B cell (primary cell): Measurements from ENCODE around the gene PCDHA7. TPM values are rescaled to one million over a fixed set of nuclear protein-coding genes. Genes with fewer than 3 reads are reported as not detected.
"Not testable (repeated sequence)": the region's sequence is repeated elsewhere in the genome, so short reads cannot be mapped to it uniquely, and the experiment has no call there.

Experiments
- ATAC-seq: fragments of 200-7000 bp; cut with Tn5 transposase; one replicate; pipeline ENCODE4 v1.10.0; 2021; ENCODE audit warnings: low read depth, mild to moderate bottlenecking, moderate number of reproducible peaks, moderate library complexity
- CTCF ChIA-PET: fragments of 350-600 bp; sonication (Branson Sonifier 250); formaldehyde crosslinking; loops from one replicate; lab custom pipeline; 2021; ENCODE audit warnings: antibody characterized with exemption, inconsistent platforms; lab: Charles Lee
- POLR2A ChIA-PET: fragments of 350-600 bp; sonication (Branson Sonifier 250); formaldehyde crosslinking; loops from one replicate; lab custom pipeline; 2021; ENCODE audit warnings: antibody characterized with exemption; lab: Charles Lee
- DNase-seq: peaks from one replicate; pipeline ENCODE4 v3.0.0; 2013
- H2AFZ ChIP-seq: 2 replicates; pipeline ENCODE4 v1.6.1; 2012; ENCODE audit warnings: mild to moderate bottlenecking, low read depth, low read length; ENCODE audit not compliant: insufficient read depth, poor library complexity, severe bottlenecking
- H3K27ac ChIP-seq, 2 donors: 1 replicate in 1 of 2; 2 replicates in 1 of 2; pipeline ENCODE4 v1.5.1; 2012 to 2013; ENCODE audit warnings: low read length in 2 of 2, mild to moderate bottlenecking in 2 of 2, moderate library complexity in 1 of 2
- H3K27me3 ChIP-seq, 4 experiments: fragments of 200-600 bp in 1 of 4; sonication (generic) in 1 of 4; replicated peaks in 1 of 4; 1 replicate in 2 of 4; 2 replicates in 2 of 4; pipeline versions ENCODE4 v1.6.1 to v1.7.0; 2013 to 2016; ENCODE audit warnings: low read length in 3 of 4, mild to moderate bottlenecking in 2 of 4, mixed read lengths in 1 of 4, moderate library complexity in 1 of 4; ENCODE audit not compliant: insufficient read depth in 4 of 4, control insufficient read depth in 3 of 4; ENCODE audit errors: control extremely low read depth in 1 of 4
- H3K36me3 ChIP-seq, 2 experiments: replicated peaks in 1 of 2; 1 replicate in 1 of 2; 2 replicates in 1 of 2; pipeline versions ENCODE4 v1.6.1 to v1.7.1; 2013; ENCODE audit warnings: low read length in 1 of 2; ENCODE audit not compliant: insufficient read depth in 2 of 2, control insufficient read depth in 1 of 2; ENCODE audit errors: control extremely low read depth in 1 of 2, extremely low read depth in 1 of 2
- H3K4me1 ChIP-seq, 2 donors: fragments of 200-600 bp in 1 of 2; sonication (generic) in 1 of 2; 1 replicate in 1 of 2; 2 replicates in 1 of 2; pipeline versions ENCODE4 v1.5.1 to v1.6.1; 2013 to 2017; ENCODE audit warnings: low read length in 2 of 2; ENCODE audit not compliant: control insufficient read depth in 2 of 2, insufficient read depth in 2 of 2
- H3K4me2 ChIP-seq: replicated peaks from 2 replicates; pipeline ENCODE3; 2012; ENCODE audit warnings: mild to moderate bottlenecking, low read depth, low read length; ENCODE audit not compliant: poor library complexity, severe bottlenecking
- H3K4me3 ChIP-seq, 5 experiments: fragments of 200-600 bp in 1 of 5; sonication (generic) in 1 of 5; 1 replicate in 3 of 5; 2 replicates in 2 of 5; pipeline versions ENCODE4 v1.5.1 to v1.7.0; 2011 to 2016; ENCODE audit warnings: low read length in 4 of 5, mild to moderate bottlenecking in 4 of 5, low read depth in 2 of 5, control low read depth in 1 of 5, moderate library complexity in 1 of 5; ENCODE audit not compliant: insufficient read depth in 1 of 5; ENCODE audit errors: control extremely low read depth in 1 of 5, extremely low read depth in 1 of 5
- H3K79me2 ChIP-seq: fragments of 200-600 bp; sonication (generic); one replicate; pipeline ENCODE4 v1.6.0; 2016; ENCODE audit warnings: low read length; ENCODE audit not compliant: control insufficient read depth, insufficient read depth
- H3K9ac ChIP-seq: fragments of 200-600 bp; sonication (generic); 2 replicates; pipeline ENCODE4 v1.6.1; 2017; ENCODE audit warnings: mild to moderate bottlenecking, low read length, moderate library complexity
- H3K9me3 ChIP-seq, 3 donors: one replicate each; pipeline versions ENCODE4 v1.6.1 to v1.7.1; 2013; ENCODE audit warnings: low read length in 2 of 3; ENCODE audit not compliant: control insufficient read depth in 2 of 3, insufficient read depth in 1 of 3; ENCODE audit errors: control extremely low read depth in 1 of 3
- H4K20me1 ChIP-seq: 2 replicates; pipeline ENCODE4 v1.6.0; 2012; ENCODE audit warnings: mild to moderate bottlenecking, low read length; ENCODE audit not compliant: insufficient read depth, control insufficient read depth, poor library complexity, severe bottlenecking
- H3K27ac Mint-ChIP-seq: one replicate; pipeline ENCODE4 v1.8.0; 2021; ENCODE audit warnings: mixed read lengths
- H3K27me3 Mint-ChIP-seq: one replicate; pipeline ENCODE4 v1.8.0; 2021; ENCODE audit warnings: mixed read lengths
- H3K4me1 Mint-ChIP-seq: one replicate; pipeline ENCODE4 v1.8.0; 2021; ENCODE audit warnings: mixed read lengths
- H3K4me3 Mint-ChIP-seq: one replicate; pipeline ENCODE4 v1.8.0; 2021; ENCODE audit warnings: mixed read lengths
- H3K9me3 Mint-ChIP-seq: one replicate; pipeline ENCODE4 v1.8.0; 2022; ENCODE audit warnings: mixed read lengths; ENCODE audit not compliant: insufficient read depth
- CTCF ChIP-seq: fragments of 200-600 bp; IDR thresholded peaks from one replicate; pipeline ENCODE4 v1.8.0; 2022; ENCODE audit warnings: antibody characterized with exemption, mild to moderate bottlenecking
- EZH2 ChIP-seq: IDR thresholded peaks from 2 replicates; pipeline ENCODE4 v1.6.1; 2012; ENCODE audit warnings: borderline replicate concordance, low read depth, mild to moderate bottlenecking, moderate library complexity, low read length; ENCODE audit not compliant: insufficient read depth, poor library complexity, severe bottlenecking
- WGBS: methylation state at CpG from one replicate; pipeline ENCODE4 v1.1.5; 2013; ENCODE audit warnings: missing lambda C conversion rate; ENCODE audit not compliant: insufficient coverage; 5-methylcytosine and 5-hydroxymethylcytosine counted together
- intact Hi-C: fragments of 100-400 bp; cut with micrococcal nuclease; formaldehyde crosslinking; loops from one replicate; pipeline ENCODE4 v1.10.0; 2022
- polyA plus RNA-seq: library from polyadenylated mRNA; depleted of rRNA; stranded (reverse); fragments of >200 nt; gene quantifications from 2 replicates; pipeline ENCODE4 v1.2.3, GENCODE V29; 2012
- total RNA-seq, 2 donors: library from RNA; stranded (reverse); fragments of 120-200 nt in 1 of 2; gene quantifications; 1 replicate in 1 of 2; 2 replicates in 1 of 2; pipeline versions ENCODE4 v1.2.3 to v1.2.4, GENCODE V29; 2013 to 2022

Gene PCDHA7
- total and polyA plus RNA-seq, 2 donors (not counting 1 experiment from before 2014, with no cell fraction given) = 0.03 TPM; not detected in 1

DNA sequence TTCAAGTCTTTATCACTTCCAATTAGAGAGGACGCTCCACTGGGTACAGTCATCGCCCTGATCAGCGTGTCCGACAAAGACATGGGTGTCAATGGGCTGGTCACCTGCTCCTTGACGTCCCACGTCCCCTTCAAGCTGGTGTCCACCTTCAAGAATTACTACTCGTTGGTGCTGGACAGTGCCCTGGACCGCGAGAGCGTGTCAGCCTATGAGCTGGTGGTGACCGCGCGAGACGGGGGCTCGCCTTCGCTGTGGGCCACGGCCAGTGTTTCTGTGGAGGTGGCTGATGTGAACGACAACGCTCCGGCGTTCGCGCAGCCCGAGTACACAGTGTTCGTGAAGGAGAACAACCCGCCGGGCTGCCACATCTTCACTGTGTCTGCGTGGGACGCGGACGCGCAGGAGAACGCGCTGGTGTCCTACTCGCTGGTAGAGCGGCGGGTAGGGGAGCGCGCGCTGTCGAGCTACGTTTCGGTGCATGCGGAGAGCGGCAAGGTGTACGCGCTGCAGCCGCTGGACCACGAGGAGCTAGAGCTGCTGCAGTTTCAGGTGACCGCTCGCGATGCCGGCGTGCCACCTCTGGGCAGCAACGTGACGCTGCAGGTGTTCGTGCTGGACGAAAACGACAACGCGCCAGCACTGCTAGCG lies 25.7 kb upstream of the PCDHA7 start:
- Histone ChIP-seq H3K27me3 (peaks cover 0 to 11% (median 6%) of the 10 kb centered on the region in 4 experiments), H3K9me3 (peaks cover 5 to 28% (median 16%) of the 10 kb centered on the region in 3 donors)
- H3K4me3 Mint-ChIP-seq, H3K27ac Mint-ChIP-seq, CTCF ChIA-PET, H3K27me3 Mint-ChIP-seq, H4K20me1 ChIP-seq, H3K4me3 ChIP-seq, H3K4me1 ChIP-seq, intact Hi-C loops, H3K36me3 ChIP-seq, DNase-seq, H3K27ac ChIP-seq, POLR2A ChIA-PET, H2AFZ ChIP-seq, H3K9ac ChIP-seq, ATAC-seq, H3K79me2 ChIP-seq, H3K4me1 Mint-ChIP-seq, H3K4me2 ChIP-seq, H3K9me3 Mint-ChIP-seq: not testable (repeated sequence)
- WGBS = 73% methylated on average over 62 of the region's 62 CpGs

DNA sequence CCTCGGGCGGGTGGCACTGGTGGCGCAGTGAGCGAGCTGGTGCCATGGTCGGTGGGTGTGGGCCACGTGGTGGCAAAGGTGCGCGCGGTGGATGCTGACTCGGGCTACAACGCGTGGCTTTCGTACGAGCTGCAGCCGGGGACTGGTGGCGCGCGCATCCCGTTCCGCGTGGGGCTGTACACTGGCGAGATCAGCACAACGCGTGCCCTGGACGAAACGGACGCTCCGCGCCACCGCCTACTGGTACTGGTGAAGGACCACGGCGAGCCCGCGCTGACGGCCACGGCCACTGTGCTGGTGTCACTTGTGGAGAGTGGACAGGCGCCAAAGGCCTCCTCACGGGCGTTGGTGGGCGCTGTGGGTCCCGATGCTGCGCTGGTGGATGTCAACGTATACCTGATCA lies 25.2 kb upstream of the PCDHA7 start:
- Mint-ChIP-seq H3K9me3 (peaks cover 2% of the 10 kb centered on the region), H3K27me3 (peaks cover 7% of the 10 kb centered on the region), H3K27ac (no peak overlapping the region), H3K4me3 (no peak overlapping the region), H3K4me1 (no peaks in the 10 kb centered on the region)
- H3K27me3 ChIP-seq = peaks cover 0 to 11% (median 6%) of the 10 kb centered on the region in 4 experiments
- no peak overlapping the region for H3K4me3 ChIP-seq
- no peak overlapping the region for H3K27ac ChIP-seq
- ChIA-PET POLR2A (no interaction called here), CTCF (no interaction called here)
- H3K9me3 ChIP-seq = peaks cover 5 to 27% (median 16%) of the 10 kb centered on the region in 3 donors
- intact Hi-C loops = no loop called here
- WGBS = 75% methylated on average over 43 of the region's 43 CpGs
- H3K9ac ChIP-seq = no peak overlapping the region
- H2AFZ ChIP-seq = no peak overlapping the region
- ATAC-seq (no peak), DNase-seq (no peak)
- no peaks in the 10 kb centered on the region for H3K4me1 ChIP-seq
- no peaks in the 10 kb centered on the region for H3K79me2 ChIP-seq
- no peaks in the 10 kb centered on the region for H4K20me1 ChIP-seq
- H3K4me2 ChIP-seq = no peak overlapping the region
- H3K36me3 ChIP-seq = no peaks in the 10 kb centered on the region
- TF ChIP-seq CTCF (no peak), EZH2 (no peak)
